GM12801 (cell line): ENCODE measurements around the gene ZAR1L.

ENCODE experiments used
- TF ChIP-seq, protein P1 (sequence below): IDR thresholded peaks from one replicate; pipeline ENCODE4 v1.5.1; 2011; ENCODE audit warnings: control low read depth; ENCODE audit not compliant: insufficient read length; ENCODE audit errors: extremely low read depth

The ZAR1L gene

DNA sequence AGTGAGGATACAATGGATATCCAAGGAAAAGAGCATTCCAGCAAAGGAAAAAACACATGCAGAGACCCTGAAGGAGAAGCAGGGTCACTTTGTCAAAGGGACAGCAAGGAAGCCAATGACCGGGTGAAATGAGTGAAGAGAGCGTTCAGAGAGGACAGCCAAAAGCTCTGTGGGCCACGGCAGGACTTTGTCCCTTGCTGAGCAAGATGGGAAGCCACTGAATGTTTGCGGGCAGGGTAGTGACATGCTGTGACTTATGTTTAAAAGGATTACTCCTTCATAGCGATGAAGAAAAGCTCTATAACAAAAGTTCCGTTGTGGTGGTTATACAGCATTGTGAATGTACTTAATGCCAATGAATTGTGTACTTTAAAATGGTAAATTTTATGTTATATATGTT, 16.5 kb downstream of the ZAR1L start:
- TF ChIP-seq, protein P1, sequence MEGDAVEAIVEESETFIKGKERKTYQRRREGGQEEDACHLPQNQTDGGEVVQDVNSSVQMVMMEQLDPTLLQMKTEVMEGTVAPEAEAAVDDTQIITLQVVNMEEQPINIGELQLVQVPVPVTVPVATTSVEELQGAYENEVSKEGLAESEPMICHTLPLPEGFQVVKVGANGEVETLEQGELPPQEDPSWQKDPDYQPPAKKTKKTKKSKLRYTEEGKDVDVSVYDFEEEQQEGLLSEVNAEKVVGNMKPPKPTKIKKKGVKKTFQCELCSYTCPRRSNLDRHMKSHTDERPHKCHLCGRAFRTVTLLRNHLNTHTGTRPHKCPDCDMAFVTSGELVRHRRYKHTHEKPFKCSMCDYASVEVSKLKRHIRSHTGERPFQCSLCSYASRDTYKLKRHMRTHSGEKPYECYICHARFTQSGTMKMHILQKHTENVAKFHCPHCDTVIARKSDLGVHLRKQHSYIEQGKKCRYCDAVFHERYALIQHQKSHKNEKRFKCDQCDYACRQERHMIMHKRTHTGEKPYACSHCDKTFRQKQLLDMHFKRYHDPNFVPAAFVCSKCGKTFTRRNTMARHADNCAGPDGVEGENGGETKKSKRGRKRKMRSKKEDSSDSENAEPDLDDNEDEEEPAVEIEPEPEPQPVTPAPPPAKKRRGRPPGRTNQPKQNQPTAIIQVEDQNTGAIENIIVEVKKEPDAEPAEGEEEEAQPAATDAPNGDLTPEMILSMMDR, result no peak

DNA sequence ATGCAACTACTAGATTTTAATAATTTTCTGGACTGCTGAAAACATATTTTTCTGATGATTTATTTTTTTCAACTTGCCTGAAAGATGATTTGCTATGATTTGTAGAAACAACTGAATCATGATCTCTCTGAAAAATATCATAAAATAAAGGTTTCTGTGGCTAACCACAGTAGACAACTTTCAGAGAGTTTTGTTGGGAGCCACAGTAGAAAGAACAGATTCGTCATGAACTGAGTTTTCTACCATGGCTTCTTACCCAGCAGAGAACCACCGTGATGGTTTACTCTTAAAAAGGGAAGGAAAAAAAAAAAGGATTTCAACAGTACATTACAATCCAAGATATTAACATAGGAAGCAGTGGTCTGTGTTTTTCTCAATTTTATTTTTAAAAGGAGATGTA, 18.0 kb downstream of the ZAR1L start:
- TF ChIP-seq, protein P1, result no peak

DNA sequence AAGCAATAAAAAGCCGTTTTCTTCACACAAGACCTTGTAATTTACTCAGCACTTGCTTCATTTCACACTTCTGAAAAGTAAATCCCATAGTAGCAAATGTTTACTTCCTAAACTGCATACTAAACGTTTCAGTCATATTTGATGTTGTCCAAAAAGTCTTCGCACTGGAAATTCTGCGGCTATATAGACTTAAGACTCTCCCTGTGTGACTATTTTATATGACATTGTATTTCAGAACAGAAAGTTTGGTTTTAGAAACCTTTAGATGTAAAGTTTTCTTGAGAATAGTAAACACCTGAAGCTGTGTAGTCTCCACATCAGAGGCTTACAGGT, 29.6 kb downstream of the ZAR1L start:
- TF ChIP-seq, protein P1, result no peak

DNA sequence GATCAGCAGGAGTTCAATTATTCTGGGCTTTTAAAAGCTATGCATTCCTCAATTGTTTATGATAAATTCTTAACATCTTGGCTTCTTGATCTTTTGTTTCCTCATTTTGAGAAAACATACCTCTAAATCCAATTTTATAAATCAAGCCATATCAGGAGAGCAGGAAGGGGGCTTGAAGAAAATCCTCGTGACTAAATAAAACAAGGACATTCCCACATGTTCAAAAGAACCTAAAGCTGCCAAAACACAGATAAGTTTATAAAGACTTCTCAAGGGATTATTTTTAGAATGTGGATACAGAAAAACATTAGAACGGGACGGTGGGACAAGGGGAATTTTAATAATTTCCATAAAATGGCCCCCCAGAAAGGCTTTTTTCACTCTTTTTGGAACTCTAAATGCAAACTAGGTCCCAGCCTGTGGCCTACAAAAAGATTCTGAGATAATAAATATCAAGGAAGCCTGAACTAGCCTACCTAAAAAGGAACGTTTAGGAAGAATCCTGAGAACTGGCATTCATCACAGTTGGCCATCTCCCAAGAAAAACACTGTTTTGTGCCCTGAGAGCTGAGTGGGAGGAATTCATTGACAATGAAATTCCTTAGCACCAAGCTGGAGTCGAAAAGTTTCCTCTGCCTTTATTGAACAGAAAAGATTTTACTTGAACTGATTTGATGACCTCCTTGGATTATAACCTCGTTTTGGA, 30.1 kb downstream of the ZAR1L start:
- TF ChIP-seq, protein P1, result no peak

DNA sequence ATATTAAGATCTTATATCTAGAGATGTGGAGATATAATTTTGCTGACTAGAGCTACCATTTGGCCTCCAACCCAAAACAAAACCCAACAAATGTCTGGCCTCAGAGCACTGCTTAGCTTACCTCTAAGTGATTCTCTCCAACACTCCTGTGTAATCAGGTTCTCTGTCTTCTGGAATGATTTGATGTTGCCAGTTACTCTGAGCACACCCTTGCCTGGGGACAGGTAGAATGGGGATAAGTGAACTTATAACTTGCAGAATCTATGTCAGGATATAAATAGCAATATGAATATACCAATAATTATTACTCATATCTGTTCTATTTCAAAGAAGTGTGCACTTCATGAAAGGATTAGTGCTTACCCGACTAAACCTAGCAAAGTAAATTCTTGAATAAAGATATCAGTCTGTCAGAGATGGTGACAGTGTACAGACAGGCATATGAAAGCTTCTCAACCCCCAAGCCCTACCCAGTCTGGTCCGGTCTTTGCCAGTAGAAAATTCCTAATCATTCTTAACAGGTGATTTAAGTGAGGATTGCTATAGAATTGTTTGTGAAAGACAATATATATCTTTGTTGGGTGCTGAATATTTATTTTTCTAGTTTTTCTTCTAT, 33.0 kb downstream of the ZAR1L start:
- TF ChIP-seq, protein P1, result no peak

DNA sequence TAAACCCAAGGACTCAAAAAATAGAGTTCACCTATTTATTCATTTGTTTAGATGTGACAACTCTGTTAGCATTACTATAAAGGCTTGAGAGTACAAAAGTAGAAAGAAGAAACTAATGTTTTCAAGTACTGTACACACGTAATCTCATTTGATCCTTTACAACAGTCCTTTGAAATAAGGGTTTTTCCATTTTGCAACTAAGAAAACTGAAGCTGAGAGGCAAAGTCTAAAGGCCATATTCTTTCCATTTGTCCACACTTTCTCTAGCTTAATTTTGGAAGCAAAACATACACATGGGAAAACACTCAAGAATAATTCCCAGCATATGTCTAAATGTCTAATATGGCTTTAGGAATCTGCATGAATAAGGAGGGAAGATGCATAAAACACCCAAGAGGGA, 34.1 kb downstream of the ZAR1L start:
- TF ChIP-seq, protein P1, result no peak

DNA sequence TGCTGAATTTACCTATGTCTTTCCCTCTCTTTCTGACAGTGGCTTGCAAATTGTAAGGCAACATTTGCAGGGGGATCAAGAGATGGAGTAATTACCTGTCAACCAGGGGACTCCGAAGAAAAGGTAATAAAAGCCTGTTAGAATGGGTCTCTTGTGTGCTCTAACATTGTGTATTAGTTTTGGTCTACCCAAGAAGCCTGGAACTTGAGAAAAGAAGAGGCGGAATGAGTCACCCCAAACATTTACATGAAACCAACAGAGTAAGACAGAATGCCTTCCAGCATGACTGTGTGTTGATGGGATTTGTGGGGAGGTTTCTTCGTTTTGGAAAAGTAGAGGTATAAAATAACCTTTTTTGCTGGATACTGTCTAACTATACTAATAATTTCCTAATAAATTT, 36.7 kb downstream of the ZAR1L start:
- TF ChIP-seq, protein P1, result no peak
